ENCODE data around the gene GNAI3.
A peak's percentile ranks its signal among the peaks of the same experiment; 100 is the strongest.

GNAI3 gene

GRCh38 chr1:109527098-109527811 lies 21.2 kb upstream of the GNAI3 start:
- no peak for DNase-seq

- peak; percentile 41 for DNase-seq
Observed at GRCh38 chr1:109527846-109528695, 20.3 kb upstream of the GNAI3 start.

- peak; percentile 47 for DNase-seq
Observed at GRCh38 chr1:109528712-109529111, 19.7 kb upstream of the GNAI3 start.

- DNase-seq = peak; percentile 37
Observed at GRCh38 chr1:109529881-109530456, 18.4 kb upstream of the GNAI3 start.

- DNase-seq = peak; percentile 38
Observed at GRCh38 chr1:109530457-109531087, 17.8 kb upstream of the GNAI3 start.

GRCh38 chr1:109531380-109531779 lies 17.0 kb upstream of the GNAI3 start:
- DNase-seq = peak; percentile 41

GRCh38 chr1:109531826-109532364 lies 16.5 kb upstream of the GNAI3 start:
- no peak for DNase-seq

GRCh38 chr1:109532365-109533136 lies 15.9 kb upstream of the GNAI3 start:
- DNase-seq = peak; percentile 91

- DNase-seq = no peak
Observed at GRCh38 chr1:109534307-109534858, 14.0 kb upstream of the GNAI3 start.

- DNase-seq = peak; percentile 56
Observed at GRCh38 chr1:109535481-109535880, 12.9 kb upstream of the GNAI3 start.

GRCh38 chr1:109535971-109536491 lies 12.4 kb upstream of the GNAI3 start:
- DNase-seq = peak; percentile 45

GRCh38 chr1:109537450-109538178 lies 10.8 kb upstream of the GNAI3 start:
- no peak for DNase-seq

GRCh38 chr1:109538827-109539555 lies 9.4 kb upstream of the GNAI3 start:
- DNase-seq = no peak

GRCh38 chr1:109539676-109540075 lies 8.7 kb upstream of the GNAI3 start, which contains the start of gene GPR61:
Gene GPR61, plus strand, starts transcription at chr1:109539872. Its CDS starts 3,151 bp downstream, at chr1:109543023.
- no peak for DNase-seq

GRCh38 chr1:109541102-109541501 lies 7.3 kb upstream of the GNAI3 start:
- DNase-seq = no peak

- no peak for DNase-seq
Observed at GRCh38 chr1:109542657-109543056, 5.8 kb upstream of the GNAI3 start.

GRCh38 chr1:109543283-109543987 lies 5.0 kb upstream of the GNAI3 start:
- no peak for DNase-seq

- DNase-seq = no peak
Observed at GRCh38 chr1:109543988-109544735, 4.3 kb upstream of the GNAI3 start.

Measured in islet precursor cell (in vitro differentiated cells).